HG03175 (cell line): Measurements from ENCODE around the gene CPLANE1.
"Not testable (repeated sequence)": the region's sequence is repeated elsewhere in the genome, so short reads cannot be mapped to it uniquely, and the experiment has no call there.

Experiments
- ATAC-seq: cut with Tn5 transposase; IDR thresholded peaks from one replicate; pipeline ENCODE4 v1.9.1; 2021; ENCODE audit warnings: mild to moderate bottlenecking, moderate library complexity; ENCODE audit not compliant: unreplicated experiment

Gene CPLANE1

GRCh38 chr5:37248970-37249814, at the start of gene CPLANE1:
Gene CPLANE1 (minus strand): TSS chr5:37249376. CDS start chr5:37247698, 1,678 bp downstream.
- ATAC-seq: peak; percentile 81

GRCh38 chr5:37296313-37296712, 47.1 kb upstream of the CPLANE1 start:
- ATAC-seq: not testable (repeated sequence)

GRCh38 chr5:37283214-37283820, 34.1 kb upstream of the CPLANE1 start:
- no peak for ATAC-seq

- no peak for ATAC-seq
Measured at GRCh38 chr5:37275511-37275910, 26.3 kb upstream of the CPLANE1 start.

- ATAC-seq: no peak
Measured at GRCh38 chr5:37272511-37272910, 23.3 kb upstream of the CPLANE1 start.

- not testable (repeated sequence) for ATAC-seq
Measured at GRCh38 chr5:37268100-37268499, 18.9 kb upstream of the CPLANE1 start.

GRCh38 chr5:37255774-37256358, 6.7 kb upstream of the CPLANE1 start:
- ATAC-seq: no peak

- ATAC-seq: no peak
Measured at GRCh38 chr5:37254581-37254980, 5.4 kb upstream of the CPLANE1 start.

GRCh38 chr5:37251665-37252064, 2.5 kb upstream of the CPLANE1 start:
- ATAC-seq: no peak

GRCh38 chr5:37249815-37250164, 614 bp upstream of the CPLANE1 start:
- no peak for ATAC-seq

- no peak for ATAC-seq
Measured at GRCh38 chr5:37248421-37248969, 681 bp downstream of the CPLANE1 start.

GRCh38 chr5:37247496-37247895, 1.7 kb downstream of the CPLANE1 start:
- no peak for ATAC-seq

- ATAC-seq: no peak
Measured at GRCh38 chr5:37247036-37247435, 2.1 kb downstream of the CPLANE1 start.

- no peak for ATAC-seq
Measured at GRCh38 chr5:37234288-37234687, 14.9 kb downstream of the CPLANE1 start.

GRCh38 chr5:37226377-37226776, 22.8 kb downstream of the CPLANE1 start:
- no peak for ATAC-seq

GRCh38 chr5:37222181-37222580, 27.0 kb downstream of the CPLANE1 start:
- no peak for ATAC-seq

GRCh38 chr5:37220426-37220825, 28.8 kb downstream of the CPLANE1 start:
- ATAC-seq: not testable (repeated sequence)

GRCh38 chr5:37219384-37219783, 29.8 kb downstream of the CPLANE1 start:
- ATAC-seq: not testable (repeated sequence)

GRCh38 chr5:37217976-37218375, 31.2 kb downstream of the CPLANE1 start:
- no peak for ATAC-seq

- ATAC-seq: peak; percentile 41
Measured at GRCh38 chr5:37214550-37214949, 34.6 kb downstream of the CPLANE1 start.

- no peak for ATAC-seq
Measured at GRCh38 chr5:37212096-37212495, 37.1 kb downstream of the CPLANE1 start.

GRCh38 chr5:37211661-37212060, 37.5 kb downstream of the CPLANE1 start:
- ATAC-seq: no peak
